ENCODE measurements around the gene AHR. TPM values are rescaled to one million over a fixed set of nuclear protein-coding genes. Genes with fewer than 3 reads are reported as not detected.
"Not testable (repeated sequence)": the region's sequence is repeated elsewhere in the genome, so short reads cannot be mapped to it uniquely, and the experiment has no call there.

The AHR gene
- total RNA-seq, 1 donor from 2014 or later = 89.3 TPM

GRCh38 chr7:17336168-17336567 is 37.7 kb downstream of the AHR start:
- DNase-seq (ENCODE audit: low spot score) = no peak

- no peak for DNase-seq (ENCODE audit: low spot score)
Measured at GRCh38 chr7:17339139-17339538, 40.7 kb downstream of the AHR start.

- DNase-seq (ENCODE audit: low spot score) = no peak
Measured at GRCh38 chr7:17339952-17340351, 41.5 kb downstream of the AHR start.

GRCh38 chr7:17340655-17341054 is 42.2 kb downstream of the AHR start:
- DNase-seq (ENCODE audit: low spot score) = no peak

GRCh38 chr7:17342756-17343155 is 44.3 kb downstream of the AHR start:
- DNase-seq (ENCODE audit: low spot score) = no peak

GRCh38 chr7:17347401-17347800 is 48.9 kb downstream of the AHR start:
- no peak for DNase-seq (ENCODE audit: low spot score)

GRCh38 chr7:17348932-17349331 is 50.5 kb downstream of the AHR start:
- DNase-seq (ENCODE audit: low spot score) = not testable (repeated sequence)

- not testable (repeated sequence) for DNase-seq (ENCODE audit: low spot score)
Measured at GRCh38 chr7:17350321-17350720, 51.9 kb downstream of the AHR start.

GRCh38 chr7:17353650-17354419 is 55.4 kb downstream of the AHR start:
- not testable (repeated sequence) for DNase-seq (ENCODE audit: low spot score)

- DNase-seq (ENCODE audit: low spot score) = no peak
Measured at GRCh38 chr7:17354473-17354872, 56.0 kb downstream of the AHR start.

GRCh38 chr7:17355050-17355449 is 56.6 kb downstream of the AHR start:
- no peak for DNase-seq (ENCODE audit: low spot score)

- DNase-seq (ENCODE audit: low spot score) = no peak
Measured at GRCh38 chr7:17357952-17358351, 59.5 kb downstream of the AHR start.

GRCh38 chr7:17359610-17360009 is 61.2 kb downstream of the AHR start:
- no peak for DNase-seq (ENCODE audit: low spot score)

- DNase-seq (ENCODE audit: low spot score) = no peak
Measured at GRCh38 chr7:17362439-17363105, 64.1 kb downstream of the AHR start.

GRCh38 chr7:17364671-17365070 is 66.2 kb downstream of the AHR start:
- no peak for DNase-seq (ENCODE audit: low spot score)

GRCh38 chr7:17365775-17366174 is 67.3 kb downstream of the AHR start:
- DNase-seq (ENCODE audit: low spot score) = no peak

- DNase-seq (ENCODE audit: low spot score) = no peak
Measured at GRCh38 chr7:17367502-17367901, 69.0 kb downstream of the AHR start.

- no peak for DNase-seq (ENCODE audit: low spot score)
Measured at GRCh38 chr7:17368856-17369524, 70.5 kb downstream of the AHR start.

- DNase-seq (ENCODE audit: low spot score) = no peak
Measured at GRCh38 chr7:17369691-17370426, 71.4 kb downstream of the AHR start.

GRCh38 chr7:17370901-17371585 is 72.6 kb downstream of the AHR start:
- DNase-seq (ENCODE audit: low spot score) = no peak

Data from mesenteric fat pad (tissue), 1 donor.